ENCODE measurements around the gene GRB10.
A peak's percentile ranks its signal among the peaks of the same experiment; 100 is the strongest.

Gene GRB10

GRCh38 chr7:50699143-50699542 is 83.6 kb downstream of the GRB10 start:
- TF ChIP-seq CTCF (IDR thresholded peaks at IDR 0.05) = no peak
- H3K79me2 ChIP-seq = no peaks in the 10 kb centered on the region
- no peaks in the 10 kb centered on the region for H3K4me1 ChIP-seq
- H3K36me3 ChIP-seq (ENCODE audit: control insufficient read depth, insufficient read depth, low read length) = no peaks in the 10 kb centered on the region
- no peaks in the 10 kb centered on the region for H3K27me3 ChIP-seq (ENCODE audit: control insufficient read depth, insufficient read depth, low read length)
- H3K9ac ChIP-seq = no peak overlapping the region
- no peak overlapping the region for H3K4me2 ChIP-seq (ENCODE audit: low read length)
- no peaks in the 10 kb centered on the region for H3K9me3 ChIP-seq (ENCODE audit: control insufficient read depth, low read length)
- H2AFZ ChIP-seq = no peak overlapping the region
- no peak overlapping the region for H3K27ac ChIP-seq
- H3K4me3 ChIP-seq (ENCODE audit: low read depth, low read length) = no peak overlapping the region

GRCh38 chr7:50697748-50698147 is 84.9 kb downstream of the GRB10 start:
- TF ChIP-seq CTCF (IDR thresholded peaks at IDR 0.05) = no peak
- Histone ChIP-seq H3K4me1 (no peaks in the 10 kb centered on the region), H3K79me2 (no peaks in the 10 kb centered on the region), H3K9ac (no peak overlapping the region), H2AFZ (no peak overlapping the region), H3K4me2 (ENCODE audit: low read length) (no peak overlapping the region), H3K4me3 (ENCODE audit: low read depth, low read length) (no peak overlapping the region), H3K36me3 (ENCODE audit: control insufficient read depth, insufficient read depth, low read length) (no peaks in the 10 kb centered on the region), H3K27me3 (ENCODE audit: control insufficient read depth, insufficient read depth, low read length) (no peaks in the 10 kb centered on the region), H3K9me3 (ENCODE audit: control insufficient read depth, low read length) (no peaks in the 10 kb centered on the region), H3K27ac (no peak overlapping the region)

- Histone ChIP-seq H3K4me2 (ENCODE audit: low read length) (no peak overlapping the region), H3K4me3 (ENCODE audit: low read depth, low read length) (no peak overlapping the region), H3K27me3 (ENCODE audit: control insufficient read depth, insufficient read depth, low read length) (no peaks in the 10 kb centered on the region), H3K9me3 (ENCODE audit: control insufficient read depth, low read length) (no peaks in the 10 kb centered on the region), H3K36me3 (ENCODE audit: control insufficient read depth, insufficient read depth, low read length) (no peaks in the 10 kb centered on the region), H3K79me2 (no peaks in the 10 kb centered on the region), H2AFZ (no peak overlapping the region), H3K9ac (no peak overlapping the region), H3K27ac (no peak overlapping the region), H3K4me1 (no peaks in the 10 kb centered on the region)
- peak; percentile 30 for TF ChIP-seq CTCF (IDR thresholded peaks at IDR 0.05)
These were observed 85.7 kb downstream of the GRB10 start for GRCh38 chr7:50696810-50697582.

- no peak for TF ChIP-seq CTCF (IDR thresholded peaks at IDR 0.05)
- no peak overlapping the region for H3K4me3 ChIP-seq (ENCODE audit: low read depth, low read length)
- no peaks in the 10 kb centered on the region for H3K27me3 ChIP-seq (ENCODE audit: control insufficient read depth, insufficient read depth, low read length)
- no peaks in the 10 kb centered on the region for H3K9me3 ChIP-seq (ENCODE audit: control insufficient read depth, low read length)
- H2AFZ ChIP-seq = no peak overlapping the region
- no peaks in the 10 kb centered on the region for H3K36me3 ChIP-seq (ENCODE audit: control insufficient read depth, insufficient read depth, low read length)
- H3K4me1 ChIP-seq = no peaks in the 10 kb centered on the region
- H3K9ac ChIP-seq = no peak overlapping the region
- H3K4me2 ChIP-seq (ENCODE audit: low read length) = no peak overlapping the region
- no peak overlapping the region for H3K27ac ChIP-seq
- H3K79me2 ChIP-seq = no peaks in the 10 kb centered on the region
These were observed 87.7 kb downstream of the GRB10 start for GRCh38 chr7:50695026-50695425.
